ENCODE results near the gene GALNT12.

DNA sequence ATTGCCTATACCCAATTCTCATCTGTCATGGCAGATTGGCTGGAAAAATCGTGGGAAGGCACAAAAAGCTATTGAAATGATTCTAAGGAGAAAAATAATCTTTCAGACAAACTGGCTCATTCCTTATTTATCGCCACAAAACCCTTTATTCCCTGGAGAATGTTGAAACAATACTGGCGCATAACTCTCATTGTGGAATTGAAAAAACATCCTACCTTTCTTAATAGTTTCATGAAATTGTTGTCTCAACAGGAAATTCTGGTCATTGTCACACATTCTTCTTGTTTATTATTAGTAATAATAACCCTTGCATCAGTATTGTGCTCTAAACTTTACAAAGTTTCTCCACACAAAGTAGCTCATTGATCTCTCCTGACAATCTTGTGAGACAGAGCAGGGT is 87.3 kb downstream of the GALNT12 start:
- TF ChIP-seq CTCF (IDR thresholded peaks at IDR 0.05; ENCODE audit: insufficient read depth, low read depth, low read length): no peak
- no peak for TF ChIP-seq EZH2 (IDR thresholded peaks at IDR 0.05; ENCODE audit: insufficient read depth, low read length)
